ENCODE results near the gene AKT1.

The AKT1 gene

DNA sequence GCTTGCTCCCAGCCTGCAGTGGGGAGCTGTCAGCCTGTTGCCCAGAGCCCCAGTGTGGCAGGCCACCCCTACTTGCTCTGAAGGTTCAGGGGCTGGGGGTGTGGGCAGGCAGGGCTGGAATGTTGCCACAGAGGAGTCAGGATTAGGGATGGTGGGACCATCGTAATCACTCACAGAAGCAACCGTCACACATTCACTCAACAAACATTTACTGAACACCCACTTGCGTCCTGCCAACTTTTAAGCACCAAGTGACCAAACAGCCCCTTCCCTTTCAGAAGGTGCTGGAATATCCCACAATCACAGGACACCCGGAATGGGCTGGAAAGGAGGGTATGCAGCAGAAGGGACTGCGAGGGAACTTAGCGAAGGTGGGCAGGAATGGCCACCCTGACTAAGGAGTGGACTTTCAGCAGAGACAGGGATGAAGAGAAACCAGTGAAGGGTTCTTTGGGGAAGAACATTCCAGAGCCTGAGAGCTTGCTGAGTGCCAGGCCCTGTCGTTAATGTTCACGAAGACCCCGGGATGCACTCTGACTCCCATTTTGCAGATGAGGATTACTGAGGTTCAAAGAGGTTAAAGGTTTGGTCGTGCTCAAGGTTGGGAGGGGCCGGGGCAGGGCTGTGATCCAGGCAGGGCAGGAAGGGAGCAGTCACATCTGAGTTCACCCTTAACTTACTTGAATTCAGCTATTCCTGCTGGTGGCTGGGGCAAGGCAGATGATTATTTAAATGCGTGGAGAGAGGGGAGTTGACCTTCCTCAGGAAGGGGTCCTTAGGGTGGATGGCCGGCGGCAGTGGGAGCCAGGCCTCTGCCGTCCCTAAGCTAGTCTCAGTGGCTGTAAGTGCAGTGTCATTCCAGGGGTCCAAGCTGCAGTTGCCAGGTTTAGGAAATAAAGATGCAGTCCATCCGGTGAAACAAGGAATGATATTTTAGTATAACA lies 3.0 kb upstream of the AKT1 start:
- DNase-seq = no peak

DNA sequence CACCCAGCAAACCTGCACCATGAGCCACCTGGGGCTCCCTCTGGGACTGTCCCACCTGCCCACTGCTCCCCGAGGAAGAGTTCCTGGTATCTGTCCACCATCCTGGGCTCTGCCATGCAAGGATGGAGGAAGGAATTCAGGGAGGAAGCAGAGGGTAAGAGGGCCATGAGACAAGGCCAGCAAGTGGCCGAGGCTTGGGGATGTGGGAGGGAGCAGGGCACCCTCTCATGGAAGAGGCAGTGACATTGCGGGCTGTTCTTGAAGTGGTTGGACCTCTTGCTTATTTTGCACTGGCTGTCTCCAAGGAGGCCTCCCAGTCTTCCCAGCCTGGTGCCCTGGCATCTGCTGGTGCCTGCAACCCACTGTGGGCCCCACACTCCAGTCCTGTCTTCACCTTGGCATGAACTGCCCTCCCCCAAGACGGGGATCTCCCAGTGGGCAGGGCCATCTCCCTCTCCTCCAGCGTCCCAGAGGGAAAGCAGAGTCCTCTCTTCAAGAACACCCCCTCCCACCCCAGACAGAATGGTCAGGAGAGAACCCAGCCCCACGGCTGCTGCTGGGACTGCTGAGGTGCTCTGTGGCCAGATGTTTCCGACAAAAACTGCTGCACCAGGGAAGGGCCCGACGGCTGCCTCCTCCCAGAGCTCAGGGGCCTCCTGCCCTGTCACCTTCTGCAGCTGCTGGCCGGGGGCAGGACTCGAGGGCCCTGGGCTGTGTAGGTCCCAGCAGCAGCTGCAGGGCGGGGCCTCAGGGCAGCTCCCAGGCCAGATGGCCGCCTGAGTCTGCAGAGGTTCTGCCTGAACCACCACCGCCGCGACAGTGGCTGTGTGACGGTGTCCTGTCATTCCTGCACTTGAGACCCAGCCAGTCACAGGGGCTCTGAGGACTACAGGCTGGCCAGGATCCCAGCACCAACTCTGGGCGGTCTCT lies 1.8 kb upstream of the AKT1 start:
- no peak for DNase-seq

DNA sequence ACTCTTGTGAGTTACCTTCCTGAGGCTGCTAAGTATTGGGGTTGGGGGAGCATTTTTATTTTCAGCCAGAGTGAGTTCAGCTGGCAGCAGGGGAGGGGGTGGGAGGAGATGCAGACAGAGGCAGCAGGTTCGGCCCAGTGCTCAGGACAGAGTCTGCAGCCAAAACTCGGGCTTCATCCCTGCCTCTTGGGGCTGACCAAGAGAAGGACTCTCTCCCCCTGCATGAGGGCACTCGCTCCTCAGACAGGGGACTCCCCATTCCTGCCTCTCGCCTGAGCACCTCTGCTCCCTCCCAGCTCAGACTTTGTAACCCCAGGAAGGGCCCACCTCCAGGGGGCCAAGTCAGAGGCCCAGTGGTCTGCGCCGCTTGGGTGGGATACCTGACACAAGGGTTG lies 1.1 kb upstream of the AKT1 start:
- no peak for DNase-seq

DNA sequence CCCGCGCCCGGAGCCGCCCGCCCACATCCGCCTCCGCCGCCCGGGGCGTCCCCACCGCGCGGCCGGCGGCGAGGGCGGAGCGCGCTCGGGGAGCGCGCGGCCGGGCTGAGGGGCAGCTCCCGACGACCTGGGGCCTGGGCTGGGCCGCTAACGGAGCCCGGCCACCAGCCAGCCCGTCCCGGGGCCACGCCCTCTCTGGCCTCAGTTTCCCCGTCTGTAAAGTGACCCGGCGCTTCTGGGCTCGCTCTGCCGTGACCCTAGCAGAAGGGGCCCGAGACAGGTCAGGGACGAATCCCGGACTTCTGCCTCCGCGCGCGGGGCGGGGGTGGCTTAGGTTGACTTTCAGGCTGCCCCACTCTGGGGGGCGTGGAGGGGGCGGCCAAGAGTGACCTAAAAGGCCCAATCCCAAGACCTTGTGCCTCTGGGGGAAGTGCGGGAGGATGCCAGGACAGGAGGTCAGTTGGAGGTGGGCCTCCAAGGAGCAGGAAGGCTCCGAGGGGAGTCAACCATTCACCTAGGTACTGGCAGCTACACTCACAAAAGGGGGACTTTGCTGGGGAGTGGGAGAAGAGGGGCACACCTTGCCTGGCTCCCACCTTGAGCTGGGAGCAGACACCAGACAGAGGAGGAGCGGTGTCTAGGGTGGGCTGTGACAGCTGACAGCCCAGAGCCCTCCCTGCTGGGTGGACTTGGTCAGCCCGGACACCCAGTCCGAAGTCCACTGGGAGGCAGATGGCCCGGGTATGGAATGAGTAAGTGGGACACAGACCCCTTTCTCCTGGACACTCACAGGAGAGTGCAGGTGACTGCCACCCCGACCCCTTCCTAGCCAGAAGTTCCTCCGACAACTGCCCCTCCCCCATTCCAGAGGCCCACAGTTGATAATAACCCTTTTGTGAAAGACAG lies 486 bp upstream of the AKT1 start:
- DNase-seq = no peak

DNA sequence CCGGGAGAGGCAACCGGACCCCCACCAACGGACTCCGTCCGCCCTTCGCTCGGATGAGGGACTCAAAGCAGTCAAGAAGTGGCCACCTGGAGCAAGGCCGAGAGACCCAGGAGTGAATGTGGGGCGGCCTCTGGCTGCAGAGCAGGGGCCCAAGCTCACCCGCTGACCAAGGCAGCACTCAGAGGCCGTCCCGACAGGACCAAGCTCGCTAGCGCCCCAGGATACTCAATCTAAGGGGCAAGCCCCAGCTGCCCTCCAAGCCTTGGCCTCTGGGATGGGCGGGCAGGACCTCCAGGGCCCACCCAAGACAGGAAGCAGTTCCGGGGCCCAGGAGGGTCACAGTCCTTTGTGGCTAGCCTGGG lies 936 bp downstream of the AKT1 start:
- DNase-seq = no peak

DNA sequence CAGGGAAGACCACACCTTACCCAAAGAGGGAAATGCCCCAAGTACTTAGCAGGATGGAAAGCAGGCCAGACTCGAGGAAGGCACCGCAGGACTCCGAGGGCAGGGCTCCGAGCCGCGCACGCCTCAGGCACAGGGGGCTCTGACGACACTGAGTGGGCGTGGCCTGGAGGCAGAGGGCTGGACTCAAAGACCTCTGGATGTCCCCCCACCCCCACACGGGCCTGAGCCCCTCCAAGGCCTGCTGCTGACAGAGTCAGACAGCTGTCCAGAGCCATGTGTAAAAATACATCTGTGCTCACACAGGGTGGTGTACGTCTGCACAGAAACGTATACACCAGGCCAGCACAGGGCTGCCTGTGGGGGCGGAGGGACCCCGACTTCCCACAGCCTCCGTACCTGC lies 1.4 kb downstream of the AKT1 start:
- DNase-seq = no peak

DNA sequence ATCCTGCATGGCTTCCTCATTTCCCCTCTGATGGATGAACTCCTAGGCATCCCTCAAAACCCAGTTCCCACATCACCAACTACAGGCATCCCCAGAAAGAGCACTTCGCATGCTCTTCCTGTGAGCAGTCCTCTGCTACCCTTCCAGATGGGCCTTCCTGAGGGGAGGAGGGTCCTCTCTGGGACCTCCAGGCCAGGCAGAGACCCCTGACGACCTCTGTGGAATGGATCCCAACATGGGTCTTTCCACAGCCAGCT lies 1.9 kb downstream of the AKT1 start:
- DNase-seq = no peak

DNA sequence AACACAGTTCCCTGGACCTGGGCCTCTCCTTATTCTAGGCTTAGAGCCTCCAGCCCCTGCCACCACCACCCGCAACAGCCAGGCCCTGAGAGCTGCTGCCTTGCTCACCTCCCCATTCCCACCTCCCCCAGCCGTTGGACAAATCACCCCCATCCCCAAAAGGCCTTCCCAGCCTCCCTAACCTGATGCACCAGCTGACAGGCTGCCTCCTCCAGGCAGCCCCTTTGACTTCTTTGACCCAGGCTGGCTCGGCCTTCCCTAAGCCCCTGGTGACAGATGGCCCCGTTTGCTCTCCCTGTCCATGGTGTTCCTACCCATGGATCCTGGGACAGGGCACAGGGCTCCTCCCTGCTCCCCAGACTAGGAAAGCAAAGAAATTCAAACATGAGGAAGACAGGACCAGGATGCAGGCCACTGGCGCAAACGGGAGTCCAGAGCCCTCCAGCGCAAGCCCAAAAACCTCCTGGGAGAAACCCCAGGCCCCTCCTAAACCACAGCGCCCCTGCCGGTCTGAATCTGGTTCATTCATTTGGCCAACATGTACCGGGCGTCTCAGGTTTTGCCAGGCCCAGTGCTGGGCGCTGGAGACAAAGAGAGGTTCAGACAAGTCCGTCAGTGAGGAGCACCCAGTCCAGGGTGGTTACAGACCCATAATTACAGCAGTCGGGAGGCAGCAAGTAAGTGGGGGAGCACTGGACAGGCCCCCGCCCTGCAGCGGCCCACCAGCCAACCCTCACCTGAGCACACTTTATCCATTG lies 2.4 kb downstream of the AKT1 start:
- DNase-seq = no peak

DNA sequence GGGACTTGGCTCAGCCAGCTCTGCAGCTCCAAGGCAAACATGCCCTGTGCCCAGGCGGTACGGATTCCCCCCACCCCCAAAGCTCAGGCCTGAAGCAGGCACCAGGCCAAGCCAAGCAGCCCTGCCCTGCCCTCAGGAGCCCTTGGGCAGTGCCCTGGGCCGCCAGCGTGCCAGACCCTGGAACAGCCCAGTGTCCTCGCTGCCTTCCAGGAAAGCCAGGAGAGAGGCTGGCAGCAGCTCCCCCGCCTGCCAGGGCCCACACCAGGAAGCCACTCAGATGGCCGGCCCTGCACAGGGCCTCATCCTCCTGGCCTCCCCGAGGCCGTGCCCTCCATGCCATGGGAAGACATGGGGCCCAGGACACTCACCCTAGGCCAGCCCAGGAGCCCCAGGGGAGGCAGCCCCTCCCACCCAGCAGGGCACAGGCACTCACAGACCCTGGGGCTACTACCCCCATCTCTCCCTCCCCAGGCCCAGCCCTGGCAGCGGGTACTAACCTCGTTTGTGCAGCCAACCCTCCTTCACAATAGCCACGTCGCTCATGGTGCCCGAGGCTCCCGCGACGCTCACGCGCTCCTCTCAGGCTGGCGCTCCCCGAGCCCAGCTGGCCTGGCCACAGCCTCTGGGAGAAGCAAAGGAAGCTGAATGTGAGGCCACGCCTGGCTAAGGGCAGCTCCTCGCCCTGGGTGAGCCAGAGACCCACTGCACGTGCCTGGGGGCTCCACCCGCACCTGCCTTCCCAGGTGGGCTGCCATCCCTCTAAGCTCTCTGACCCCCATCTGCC lies 3.3 kb downstream of the AKT1 start:
- no peak for DNase-seq

DNA sequence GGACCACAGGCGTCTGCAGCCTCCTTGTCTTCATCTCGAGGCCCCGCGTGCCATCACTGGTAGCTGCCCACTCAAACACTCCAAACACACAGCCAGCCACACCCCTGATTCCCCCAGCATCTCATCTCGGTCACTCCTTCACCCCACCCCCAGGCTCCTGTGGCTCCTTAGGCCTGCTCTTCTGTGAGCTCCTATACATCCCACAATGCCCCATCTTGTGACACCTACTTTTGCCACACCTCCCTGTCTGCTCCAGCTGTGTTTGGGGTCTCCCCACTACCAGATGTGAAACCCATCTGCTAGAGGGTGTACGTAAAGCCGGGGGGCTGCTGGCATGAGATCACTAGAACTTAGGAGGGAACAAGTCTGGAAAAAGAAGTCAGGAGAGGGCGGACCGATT lies 4.1 kb downstream of the AKT1 start:
- DNase-seq = no peak

DNA sequence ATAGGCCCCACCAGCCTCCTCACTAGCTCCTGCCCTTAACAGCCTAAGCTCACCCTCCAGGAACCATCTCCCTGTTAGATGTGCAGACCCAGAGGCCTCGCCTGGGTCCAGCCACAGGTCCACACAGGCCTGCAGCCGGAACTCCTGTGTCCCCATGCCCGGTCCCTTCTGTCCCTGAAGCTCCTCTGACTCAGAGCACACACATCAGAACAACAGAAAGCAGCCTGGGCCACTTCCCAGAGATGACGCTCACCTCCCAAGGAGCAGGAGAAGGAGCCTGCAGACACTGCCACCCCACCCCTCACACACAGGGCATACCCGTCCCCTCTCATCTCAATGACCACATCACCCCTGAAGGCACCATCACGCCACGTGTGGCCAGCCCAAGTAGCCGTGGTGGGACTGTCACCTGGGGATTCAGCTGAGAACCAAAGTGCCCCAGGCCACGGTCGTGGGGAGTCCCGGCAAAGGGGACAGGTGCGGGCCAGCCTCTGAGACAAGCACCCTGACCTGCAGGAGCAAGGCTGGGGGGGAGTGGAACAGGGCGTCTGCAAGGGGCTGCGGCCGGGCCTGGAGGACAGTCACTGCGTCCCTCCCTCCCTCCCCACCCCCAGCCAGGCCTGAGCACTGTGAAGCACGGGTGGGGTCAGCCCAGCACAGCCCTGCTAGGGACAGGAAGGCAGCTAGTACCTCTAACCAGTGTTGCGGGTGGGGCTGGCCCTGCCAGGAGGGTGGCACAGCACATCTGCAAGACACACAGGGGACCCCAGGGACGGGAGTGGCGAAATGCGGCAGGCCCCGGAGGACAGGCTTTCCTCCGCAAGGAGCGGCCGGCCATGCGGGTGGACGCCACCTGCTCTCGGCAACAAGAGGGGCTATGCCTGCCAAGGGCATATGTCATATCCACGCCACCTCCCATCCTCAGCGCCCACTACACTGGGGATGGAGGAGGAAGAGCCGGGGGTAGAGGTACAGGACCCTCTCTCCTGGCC lies 5.5 kb downstream of the AKT1 start:
- no peak for DNase-seq

DNA sequence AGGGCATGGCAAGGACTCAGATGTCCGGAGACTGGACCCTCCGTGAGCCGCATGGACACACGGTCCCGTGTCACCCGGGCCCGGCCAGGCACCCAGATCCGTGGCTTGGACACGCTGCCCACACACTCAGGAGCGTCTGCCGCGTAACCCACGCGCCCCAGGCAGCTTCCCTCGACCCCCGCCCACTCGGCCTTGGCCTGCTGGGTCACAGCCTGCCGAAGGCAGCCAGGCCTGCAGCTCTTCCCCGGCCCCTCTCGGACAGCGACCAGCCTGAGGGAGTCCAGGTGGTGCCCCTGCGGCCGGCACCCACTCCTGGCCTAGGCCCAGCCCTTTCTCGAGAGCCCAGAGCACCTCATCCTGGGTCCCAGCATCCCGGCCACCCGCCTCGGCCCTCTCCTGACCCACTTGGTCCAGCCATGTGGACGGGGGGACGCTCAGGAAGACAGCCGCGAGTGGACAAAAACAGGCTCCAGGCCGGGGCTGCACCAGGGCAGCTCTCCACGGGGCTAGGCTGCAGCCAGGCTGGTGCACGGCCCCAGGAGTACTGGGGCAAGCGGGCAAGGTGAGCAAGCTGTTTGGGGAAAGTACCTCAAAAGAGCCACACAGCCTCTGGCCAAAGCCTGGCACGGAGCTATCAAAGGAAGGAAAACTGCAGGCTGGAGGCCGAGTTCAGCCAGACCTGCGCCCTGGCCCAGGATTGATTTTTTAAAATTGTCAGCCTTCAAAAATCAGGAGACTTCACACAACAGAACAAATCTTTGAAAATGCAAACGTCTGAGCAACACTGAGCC lies 6.5 kb downstream of the AKT1 start:
- DNase-seq = no peak

DNA sequence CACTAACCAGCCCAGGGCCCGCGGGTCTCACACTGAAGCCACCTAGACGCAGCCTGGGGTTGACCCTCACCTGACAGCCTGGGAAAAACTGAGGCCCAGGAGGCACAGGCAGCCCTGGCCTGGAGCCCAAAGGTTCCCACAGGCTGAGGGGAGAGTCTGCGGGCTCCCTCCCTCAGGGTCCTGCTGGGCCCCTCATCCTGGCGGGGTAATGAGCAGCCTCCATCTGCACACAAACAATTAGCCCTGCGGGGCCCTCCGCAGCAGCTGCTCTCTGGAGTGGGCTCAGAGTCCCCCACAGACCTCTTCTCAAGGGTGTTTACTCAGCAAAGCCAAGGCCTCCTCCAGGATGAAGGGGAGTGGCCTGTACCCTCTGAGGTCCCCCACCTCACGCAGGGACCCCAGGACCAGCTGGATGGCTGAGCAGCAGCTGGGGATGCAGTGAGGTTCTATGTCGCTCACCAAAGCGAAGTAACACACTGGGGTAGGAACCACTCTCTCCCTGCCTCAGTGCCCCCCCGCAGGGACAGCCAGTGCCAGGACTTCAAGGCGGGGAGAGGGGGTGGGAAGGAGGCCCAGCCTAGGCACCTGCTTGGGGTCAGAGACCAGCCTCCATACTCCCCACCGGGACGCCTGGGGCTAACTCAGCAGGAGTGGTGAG lies 7.3 kb downstream of the AKT1 start:
- no peak for DNase-seq

DNA sequence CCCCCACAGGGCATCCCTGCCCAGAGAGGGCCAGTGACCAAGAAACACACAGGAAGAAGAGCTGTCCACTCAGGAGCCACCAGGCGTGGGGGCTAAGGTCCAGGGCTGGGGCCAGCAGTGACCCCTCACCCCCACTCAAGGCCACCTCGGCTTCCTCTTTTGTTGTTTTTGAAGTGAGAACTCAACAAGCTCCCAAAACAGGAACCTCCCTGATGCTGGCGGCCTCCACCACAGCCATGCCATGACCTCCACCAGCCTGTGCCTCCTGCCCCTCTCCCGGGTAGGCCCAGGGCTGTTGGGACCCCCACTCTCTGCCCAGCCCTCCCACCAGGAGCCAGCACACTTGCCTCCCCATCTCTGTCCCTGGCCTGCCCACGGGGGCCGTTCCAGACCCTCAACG lies 7.8 kb downstream of the AKT1 start:
- no peak for DNase-seq

DNA sequence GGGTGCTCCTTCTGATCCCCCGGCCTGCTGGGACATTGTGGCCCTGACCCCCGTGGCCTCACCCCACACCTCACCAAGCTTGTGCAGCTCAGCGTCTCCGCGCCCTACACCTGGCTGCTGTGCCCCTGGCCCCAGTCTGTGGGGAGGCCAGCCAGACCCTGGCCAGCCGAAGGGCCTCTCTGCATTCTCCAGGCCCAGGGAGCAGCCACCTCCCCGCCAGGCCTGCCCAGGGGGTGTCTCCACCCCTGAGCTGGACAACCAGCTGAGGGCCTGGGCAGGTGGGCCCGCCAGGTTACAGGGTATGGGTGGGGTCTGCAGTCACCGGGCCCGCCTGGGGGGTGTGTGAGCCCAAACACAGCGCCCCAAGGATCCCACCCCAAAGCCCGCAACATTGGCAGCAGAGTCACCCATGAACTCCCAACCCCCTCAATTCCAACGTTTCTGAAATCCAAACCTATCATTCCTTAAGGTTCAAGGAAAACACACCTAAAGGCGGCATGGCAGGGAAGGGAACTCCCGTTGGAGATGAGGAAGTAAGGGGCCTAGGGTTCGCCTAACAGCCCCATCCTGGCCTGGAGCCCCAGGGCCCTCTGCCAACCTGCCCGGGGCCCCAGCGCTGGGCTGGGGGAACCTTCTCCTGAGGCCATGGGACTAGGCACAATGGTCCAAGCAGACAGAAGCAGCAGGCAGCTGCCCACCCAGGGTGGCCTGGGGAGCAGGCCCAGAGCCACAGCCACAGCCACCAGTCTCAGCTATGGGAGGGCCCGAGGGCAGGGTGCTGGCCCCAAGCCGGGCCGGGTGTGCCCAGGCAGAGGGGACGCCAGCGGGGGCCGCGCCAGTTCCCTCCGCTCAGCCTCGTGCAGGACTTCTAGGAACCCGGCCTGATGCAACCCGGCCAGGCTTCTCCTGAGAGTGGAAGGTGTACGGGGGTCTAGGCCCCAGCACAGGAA lies 8.5 kb downstream of the AKT1 start:
- DNase-seq = no peak

DNA sequence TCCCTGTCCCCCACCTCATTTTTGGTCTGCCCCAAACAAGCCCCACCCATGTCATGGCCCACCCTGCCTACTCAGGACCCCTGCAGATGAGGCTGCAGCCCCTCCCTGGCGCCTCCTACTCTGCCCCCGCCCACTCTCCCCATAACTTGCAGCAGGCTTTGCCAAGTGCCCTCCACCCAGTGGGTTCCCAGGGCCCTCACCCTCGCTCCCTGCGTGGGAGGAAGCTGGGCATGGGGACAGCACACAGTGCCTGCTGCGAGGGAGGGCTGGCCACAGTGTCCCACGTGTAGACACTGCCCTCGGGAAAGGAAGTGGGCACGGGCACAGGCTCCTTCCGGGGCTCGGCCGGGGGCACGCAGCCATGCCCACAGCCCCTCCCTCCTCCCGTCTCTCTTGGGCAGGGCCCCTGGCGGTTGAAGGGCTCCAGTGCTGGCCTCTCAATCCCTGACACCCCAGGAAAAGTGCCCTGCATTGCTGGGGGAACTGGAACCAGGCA lies 9.4 kb downstream of the AKT1 start:
- DNase-seq = no peak

DNA sequence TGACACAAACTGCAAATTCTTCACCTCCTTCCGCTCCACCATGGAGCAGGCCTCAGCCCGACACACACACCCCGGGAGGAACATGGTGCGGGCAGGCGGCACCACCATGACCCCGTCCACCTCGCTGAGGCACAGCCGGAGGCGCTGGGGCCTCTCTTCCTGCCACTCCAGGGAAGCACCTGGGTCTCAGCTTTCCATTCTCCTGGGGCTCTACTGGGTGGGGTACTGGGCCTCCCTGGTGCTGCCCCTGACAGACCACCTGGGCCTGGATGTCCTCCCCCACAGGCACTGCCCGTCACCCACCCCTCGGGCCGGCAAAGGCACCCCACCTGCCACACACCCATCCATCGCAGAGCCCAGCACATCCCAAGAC lies 9.9 kb downstream of the AKT1 start:
- no peak for DNase-seq
